ENCODE results near the gene CRIM1.

Gene CRIM1

GRCh38 chr2:36373149-36373926, 17.8 kb downstream of the CRIM1 start:
- DNase-seq (ENCODE audit: low spot score), result no peak

- DNase-seq (ENCODE audit: low spot score), result no peak
These were observed 19.0 kb downstream of the CRIM1 start for GRCh38 chr2:36374585-36374984.

GRCh38 chr2:36376319-36376765, 20.8 kb downstream of the CRIM1 start:
- DNase-seq (ENCODE audit: low spot score), result peak; percentile 43

GRCh38 chr2:36376992-36377738, 21.6 kb downstream of the CRIM1 start:
- peak; percentile 37 for DNase-seq (ENCODE audit: low spot score)

GRCh38 chr2:36379710-36380448, 24.3 kb downstream of the CRIM1 start:
- no peak for DNase-seq (ENCODE audit: low spot score)

- DNase-seq (ENCODE audit: low spot score), result peak; percentile 69
These were observed 25.3 kb downstream of the CRIM1 start for GRCh38 chr2:36380624-36381481.

- no peak for DNase-seq (ENCODE audit: low spot score)
These were observed 26.4 kb downstream of the CRIM1 start for GRCh38 chr2:36381993-36382392.

GRCh38 chr2:36382472-36382871, 26.9 kb downstream of the CRIM1 start:
- DNase-seq (ENCODE audit: low spot score), result no peak

- no peak for DNase-seq (ENCODE audit: low spot score)
These were observed 28.1 kb downstream of the CRIM1 start for GRCh38 chr2:36383726-36384125.

- no peak for DNase-seq (ENCODE audit: low spot score)
These were observed 28.9 kb downstream of the CRIM1 start for GRCh38 chr2:36384454-36384853.

- DNase-seq (ENCODE audit: low spot score), result no peak
These were observed 30.0 kb downstream of the CRIM1 start for GRCh38 chr2:36385603-36386002.

GRCh38 chr2:36387258-36387916, 31.8 kb downstream of the CRIM1 start:
- DNase-seq (ENCODE audit: low spot score), result no peak

GRCh38 chr2:36388472-36388871, 32.9 kb downstream of the CRIM1 start:
- no peak for DNase-seq (ENCODE audit: low spot score)

- no peak for DNase-seq (ENCODE audit: low spot score)
These were observed 33.5 kb downstream of the CRIM1 start for GRCh38 chr2:36389091-36389564.

GRCh38 chr2:36389577-36389976, 34.0 kb downstream of the CRIM1 start:
- no peak for DNase-seq (ENCODE audit: low spot score)

GRCh38 chr2:36392571-36393255, 37.1 kb downstream of the CRIM1 start:
- no peak for DNase-seq (ENCODE audit: low spot score)

- DNase-seq (ENCODE audit: low spot score), result no peak
These were observed 38.2 kb downstream of the CRIM1 start for GRCh38 chr2:36393738-36394256.

GRCh38 chr2:36394804-36395203, 39.2 kb downstream of the CRIM1 start:
- DNase-seq (ENCODE audit: low spot score), result no peak

- DNase-seq (ENCODE audit: low spot score), result no peak
These were observed 40.3 kb downstream of the CRIM1 start for GRCh38 chr2:36395866-36396265.

GRCh38 chr2:36396878-36397539, 41.4 kb downstream of the CRIM1 start:
- no peak for DNase-seq (ENCODE audit: low spot score)
